Lung (tissue), 12 donors: Measurements from ENCODE around the gene DIP2C. TPM values are rescaled to one million over a fixed set of nuclear protein-coding genes. Genes with fewer than 3 reads are reported as not detected.

Source experiments
- ATAC-seq: fragments of 200-7000 bp; cut with Tn5 transposase; one replicate; pipeline ENCODE4 v1.9.1; 2020; ENCODE audit warnings: moderate number of reproducible peaks; ENCODE audit not compliant: insufficient read depth, low FRiP score
- DNase-seq, 3 donors: peaks; one replicate each; pipeline ENCODE4 v3.0.0-alpha.2; 2013 to 2017
- H3K27ac ChIP-seq, 2 donors: one replicate each; pipeline ENCODE4 v1.5.1; 2013; ENCODE audit warnings: mild to moderate bottlenecking in 2 of 2, moderate library complexity in 2 of 2, control low read depth in 1 of 2, inconsistent platforms in 1 of 2, low read depth in 1 of 2, low read length in 1 of 2
- H3K27me3 ChIP-seq, 3 donors: one replicate each; pipeline ENCODE4 v1.5.1; 2013; ENCODE audit warnings: low read length in 2 of 3; ENCODE audit not compliant: control insufficient read depth in 3 of 3, insufficient read depth in 3 of 3
- H3K36me3 ChIP-seq, 4 donors: one replicate each; pipeline ENCODE4 v1.5.1; 2013; ENCODE audit warnings: low read length in 4 of 4, mild to moderate bottlenecking in 1 of 4, moderate library complexity in 1 of 4; ENCODE audit not compliant: control insufficient read depth in 4 of 4, insufficient read depth in 4 of 4
- H3K4me1 ChIP-seq, 5 donors: one replicate each; pipeline ENCODE4 v1.5.1; 2013; ENCODE audit warnings: low read length in 5 of 5, mild to moderate bottlenecking in 2 of 5, moderate library complexity in 1 of 5; ENCODE audit not compliant: control insufficient read depth in 5 of 5, insufficient read depth in 5 of 5
- H3K4me3 ChIP-seq: one replicate; pipeline ENCODE4 v1.5.1; 2013; ENCODE audit warnings: mild to moderate bottlenecking, control low read depth, moderate library complexity
- H3K9ac ChIP-seq, 2 donors: one replicate each; pipeline ENCODE4 v1.5.1; 2013; ENCODE audit warnings: low read length in 2 of 2, control low read depth in 1 of 2; ENCODE audit not compliant: insufficient read depth in 1 of 2
- H3K9me3 ChIP-seq, 4 donors: one replicate each; pipeline ENCODE4 v1.5.1; 2013; ENCODE audit warnings: low read length in 3 of 4, mild to moderate bottlenecking in 1 of 4, moderate library complexity in 1 of 4; ENCODE audit not compliant: control insufficient read depth in 4 of 4, insufficient read depth in 3 of 4
- CTCF ChIP-seq: IDR thresholded peaks from 2 replicates; pipeline ENCODE4 v1.5.1; 2012; ENCODE audit warnings: mild to moderate bottlenecking; ENCODE audit errors: control extremely low read depth, extremely low read depth
- WGBS, 2 donors: extraction: QIAGEN DNeasy Blood & Tissue Kit; methylation state at CpG; one replicate each; pipeline ENCODE4 v1.1.7; 2013; 5-methylcytosine and 5-hydroxymethylcytosine counted together
- polyA plus RNA-seq, 2 donors: library from polyadenylated mRNA; stranded (reverse); fragments of 200-250 nt; gene quantifications; one replicate each; pipeline ENCODE4 v1.2.1, GENCODE V29; 2013
- total RNA-seq, 2 donors: library from RNA; depleted of rRNA in 1 of 2; stranded (reverse); fragments of >200 nt in 1 of 2; gene quantifications; one replicate each; pipeline ENCODE4 v1.2.1, GENCODE V29; 2014 to 2021
- donor health status: control.
- donor health status: control.
- donor health status: Bipolar disorder and iron deficiency.
- donor health status: healthy.
- donor health status: DM: yes; HTN: yes; CAD: no.

DIP2C gene
- total and polyA plus RNA-seq, 4 donors = 3.6 to 20.0 (median 9.5) TPM

GRCh38 chr10:605632-606325 is 83.7 kb downstream of the DIP2C start:
- Histone ChIP-seq H3K4me3 (no peak overlapping the region), H3K27ac (no peak overlapping the region), H3K27me3 (no peaks in the 10 kb centered on the region), H3K9me3 (no peaks in the 10 kb centered on the region), H3K4me1 (peaks cover 3 to 24% (median 13%) of the 10 kb centered on the region in 5 donors), H3K36me3 (no peaks in the 10 kb centered on the region), H3K9ac (no peak overlapping the region)
- no peak for TF ChIP-seq CTCF
- ATAC-seq (no peak), DNase-seq (no peak)
- 84 to 89% methylated on average over 25 of the region's 25 CpGs for WGBS, 2 donors

DNA sequence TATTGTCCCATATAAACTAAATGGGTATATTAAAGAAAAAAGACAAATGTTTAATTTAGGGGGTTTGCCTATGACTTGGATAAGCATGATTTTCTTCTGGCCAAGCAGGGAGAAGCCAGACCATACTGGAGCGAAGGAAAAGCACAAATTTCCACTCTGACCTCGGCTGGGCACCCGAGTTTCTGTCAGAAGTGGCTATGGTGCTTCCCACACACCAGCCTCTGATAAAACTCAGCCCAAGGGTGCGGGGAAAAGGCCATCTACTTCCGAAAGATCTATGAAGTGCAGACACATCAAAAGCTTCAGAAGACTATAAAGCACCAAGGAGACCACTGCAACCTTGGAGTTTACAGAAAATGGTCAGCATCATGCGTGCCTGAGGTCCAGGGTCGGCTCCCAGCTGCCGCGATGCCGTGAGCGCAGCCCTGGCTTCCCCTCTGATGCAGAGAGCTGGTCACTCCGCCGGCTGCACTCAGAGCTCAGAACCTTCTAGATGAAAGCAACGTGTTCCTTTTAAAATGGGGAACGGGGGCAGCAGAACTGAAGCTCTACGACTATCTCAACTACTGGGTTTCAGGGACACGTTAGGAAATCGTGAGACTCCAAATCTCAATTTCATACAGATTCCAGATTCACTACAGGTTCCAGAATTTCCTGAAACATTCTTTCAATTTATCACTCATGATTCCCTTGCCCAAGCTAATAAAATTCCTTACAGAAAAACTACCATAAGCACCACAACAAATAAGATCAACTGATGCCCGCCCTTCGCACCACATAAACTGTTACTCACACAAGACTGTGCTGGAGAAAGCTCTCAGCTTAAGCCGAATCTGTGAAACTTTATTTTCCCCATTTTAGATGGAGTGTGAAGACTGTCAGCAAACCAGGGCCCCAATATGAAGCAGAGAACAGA is 84.5 kb downstream of the DIP2C start:
- no peak overlapping the region for H3K27ac ChIP-seq
- no peaks in the 10 kb centered on the region for H3K27me3 ChIP-seq
- H3K36me3 ChIP-seq = no peaks in the 10 kb centered on the region
- WGBS, 2 donors = 86 to 91% methylated on average over 21 of the region's 21 CpGs
- H3K9ac ChIP-seq = no peak overlapping the region
- TF ChIP-seq CTCF = no peak
- DNase-seq (no peak), ATAC-seq (no peak)
- H3K4me3 ChIP-seq = no peak overlapping the region
- peaks cover 9 to 24% (median 16%) of the 10 kb centered on the region in 5 donors for H3K4me1 ChIP-seq
- H3K9me3 ChIP-seq = no peaks in the 10 kb centered on the region

GRCh38 chr10:603745-604144 is 85.7 kb downstream of the DIP2C start:
- Histone ChIP-seq H3K9me3 (no peaks in the 10 kb centered on the region), H3K27ac (no peak overlapping the region), H3K36me3 (no peaks in the 10 kb centered on the region), H3K9ac (no peak overlapping the region), H3K4me1 (peaks cover 9 to 26% (median 20%) of the 10 kb centered on the region in 5 donors), H3K4me3 (no peak overlapping the region), H3K27me3 (no peaks in the 10 kb centered on the region)
- ATAC-seq = no peak
- DNase-seq = no peak
- no peak for TF ChIP-seq CTCF
- WGBS, 2 donors = 63 to 85% methylated on average over 3 to 6 of the region's 6 CpGs
